ENCODE measurements around the gene PRSS36.
"Not testable (repeated sequence)": the region's sequence is repeated elsewhere in the genome, so short reads cannot be mapped to it uniquely, and the experiment has no call there.

GRCh38 chr16:31136822-31137499 is 12.9 kb downstream of the PRSS36 start:
- TF ChIP-seq PRDM15 (CRISPR knock-in tag; IDR thresholded peaks at IDR 0.05); CTCF (IDR thresholded peaks at IDR 0.05); FOXP4 (CRISPR knock-in tag; IDR thresholded peaks at IDR 0.05); HMGXB4 (CRISPR knock-in tag; IDR thresholded peaks at IDR 0.05); E2F1 (CRISPR knock-in tag; IDR thresholded peaks at IDR 0.05); PREB (CRISPR knock-in tag; IDR thresholded peaks at IDR 0.05; ENCODE audit: borderline replicate concordance); RELA (CRISPR knock-in tag; IDR thresholded peaks at IDR 0.05; ENCODE audit: borderline replicate concordance); TEAD1 (CRISPR knock-in tag; IDR thresholded peaks at IDR 0.05); NR2C2 (CRISPR knock-in tag; IDR thresholded peaks at IDR 0.05); CREB1 (CRISPR knock-in tag; IDR thresholded peaks at IDR 0.05); ATF6 (CRISPR knock-in tag; IDR thresholded peaks at IDR 0.05); ZNF396 (CRISPR knock-in tag; IDR thresholded peaks at IDR 0.05; ENCODE audit: borderline replicate concordance); ZNF423 (CRISPR knock-in tag; IDR thresholded peaks at IDR 0.05); E2F4 (CRISPR knock-in tag; IDR thresholded peaks at IDR 0.05; ENCODE audit: borderline replicate concordance, low read depth): not testable (repeated sequence)
